GM03348 (cell line): ENCODE data around the gene SORL1.

Source experiments
- DNase-seq: peaks from one replicate; pipeline ENCODE4 v3.0.0; 2012; ENCODE audit warnings: low spot score

SORL1 gene

DNA sequence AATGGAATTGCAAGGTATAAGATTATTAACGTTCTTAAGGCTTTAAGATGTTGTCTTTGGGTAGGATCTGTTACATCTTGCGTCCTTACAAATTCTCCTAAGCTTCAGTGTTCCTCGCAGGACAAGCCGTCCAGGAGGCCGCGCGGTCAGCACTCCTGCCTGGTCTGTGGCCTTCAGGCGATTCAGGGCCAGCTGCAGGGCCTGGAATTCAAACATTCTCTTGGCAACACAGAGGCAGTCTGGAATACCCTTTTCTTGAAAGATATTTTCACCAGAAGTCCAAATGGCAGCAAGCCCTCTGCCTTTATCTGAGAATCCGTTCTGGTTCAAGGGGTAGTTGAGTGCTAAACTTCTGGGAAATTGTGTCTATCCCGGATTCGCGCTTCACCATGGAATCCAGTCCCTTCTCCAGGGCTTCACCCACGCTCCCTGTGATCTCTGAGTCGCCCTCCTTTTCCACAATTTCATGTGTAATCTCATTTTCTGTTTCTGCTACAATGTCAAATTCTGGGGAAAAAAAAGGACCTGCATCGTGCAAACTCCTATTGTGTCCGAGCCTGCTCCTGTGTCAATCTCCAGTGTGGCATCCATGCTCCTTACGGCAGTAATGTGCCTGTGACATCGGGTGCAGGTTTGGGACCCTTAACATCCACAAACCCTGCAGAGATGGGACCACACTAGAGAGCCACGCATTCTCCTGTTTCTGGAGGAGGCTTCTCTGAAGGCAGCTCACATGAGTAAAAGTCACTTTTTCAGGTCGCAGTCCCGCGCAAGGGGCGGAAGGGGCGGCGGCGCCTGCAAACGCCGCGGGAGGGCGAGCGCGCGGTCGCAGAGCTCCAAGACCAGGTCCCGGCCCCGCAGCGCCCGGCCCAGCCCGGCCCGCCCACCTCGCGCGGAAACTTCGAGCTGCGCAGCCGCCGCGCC, 25.4 kb upstream of the SORL1 start:
- peak; percentile 56 for DNase-seq

- DNase-seq, result no peak
These were observed 24.7 kb upstream of the SORL1 start for GRCh38 chr11:121427400-121427744.

DNA sequence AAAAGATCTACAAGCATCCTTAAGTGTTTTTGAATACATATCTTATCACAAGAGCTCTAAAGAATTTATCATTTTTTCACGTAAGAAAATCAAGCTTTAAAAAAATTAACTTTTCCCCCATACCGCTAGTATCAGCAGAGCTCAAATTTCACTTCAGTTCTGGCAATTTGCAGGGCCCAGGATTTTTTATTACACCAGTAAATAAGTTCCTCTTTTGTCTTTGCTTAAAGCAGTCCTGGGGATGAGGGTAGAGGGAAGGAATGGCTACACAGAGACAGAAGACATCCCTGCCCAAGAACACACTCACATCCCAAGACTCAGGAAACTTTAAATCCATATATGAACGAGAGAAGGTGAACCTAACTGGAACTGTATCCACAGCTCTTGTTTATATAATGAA, 22.6 kb upstream of the SORL1 start:
- DNase-seq, result no peak

- no peak for DNase-seq
These were observed 20.1 kb upstream of the SORL1 start for GRCh38 chr11:121431820-121432526.

GRCh38 chr11:121435132-121435531, 17.0 kb upstream of the SORL1 start:
- DNase-seq, result no peak

DNA sequence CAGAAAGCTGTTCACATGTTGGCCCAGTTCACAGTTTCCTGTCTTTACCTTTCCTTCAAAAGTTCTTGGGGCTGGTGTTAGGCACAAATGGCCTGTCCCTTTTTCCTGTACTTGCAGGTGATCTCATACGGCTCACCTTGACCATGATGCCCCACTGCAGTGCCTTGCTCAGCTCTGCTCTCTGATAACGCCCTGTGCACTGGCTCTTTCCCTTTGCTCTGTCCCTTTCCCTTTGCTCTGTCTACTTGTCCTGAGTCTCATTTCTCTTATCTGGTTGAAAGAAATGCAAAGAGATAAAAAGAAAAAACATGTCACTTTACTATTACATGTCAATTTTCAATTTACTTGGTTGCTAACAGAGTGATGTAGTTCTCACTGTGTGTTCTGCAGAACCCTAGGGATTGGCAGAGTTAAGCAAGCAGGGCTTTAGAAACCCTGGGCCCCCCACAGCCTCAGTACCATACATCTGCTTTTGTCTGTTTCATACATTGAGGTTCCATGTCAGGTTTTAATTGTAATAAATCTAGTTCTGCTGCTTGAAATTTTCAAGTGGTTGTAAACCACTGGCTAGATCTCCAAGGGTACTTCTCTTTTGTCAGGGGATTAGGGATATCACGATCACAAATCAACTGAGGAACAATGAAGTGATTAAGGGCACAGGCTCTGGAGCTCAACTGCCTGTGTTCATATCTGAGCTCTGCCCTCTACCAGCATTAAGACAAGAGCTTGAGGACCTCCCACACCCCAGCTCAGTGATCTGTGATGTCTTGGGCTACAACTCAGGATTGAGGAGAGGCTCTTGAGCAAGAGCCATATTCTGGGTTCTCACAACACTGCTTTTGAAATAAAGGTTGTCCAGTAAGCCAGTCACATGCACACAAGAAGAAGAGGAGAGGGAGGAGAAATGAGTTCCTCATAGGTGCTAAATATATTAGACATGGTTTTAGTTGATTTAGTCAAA, 16.3 kb upstream of the SORL1 start:
- DNase-seq, result no peak

- no peak for DNase-seq
These were observed 15.0 kb upstream of the SORL1 start for GRCh38 chr11:121437018-121437685.

GRCh38 chr11:121437686-121438078, 14.4 kb upstream of the SORL1 start:
- no peak for DNase-seq

- no peak for DNase-seq
These were observed 12.8 kb upstream of the SORL1 start for GRCh38 chr11:121439337-121439736.

GRCh38 chr11:121439759-121440158, 12.4 kb upstream of the SORL1 start:
- no peak for DNase-seq

DNA sequence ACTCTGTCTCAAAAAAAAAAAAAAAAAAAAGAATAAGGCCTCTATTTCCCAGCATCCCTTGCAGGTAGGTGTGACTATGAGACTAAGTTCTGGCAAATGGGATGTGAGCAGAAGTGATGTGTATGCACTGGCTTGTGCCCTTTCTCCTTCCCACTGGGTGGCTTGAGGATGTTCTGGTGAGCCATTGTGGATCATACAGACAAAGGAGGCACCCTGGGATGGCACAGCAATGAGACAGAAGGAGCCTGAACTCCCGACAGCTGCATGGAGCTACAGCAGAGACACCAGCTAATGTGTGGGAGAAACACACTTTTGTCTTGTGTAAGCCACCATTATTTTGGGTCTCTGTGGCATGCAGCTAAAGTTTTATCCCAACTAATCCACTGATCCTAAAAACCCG, 10.6 kb upstream of the SORL1 start:
- no peak for DNase-seq

- no peak for DNase-seq
These were observed 8.3 kb upstream of the SORL1 start for GRCh38 chr11:121443688-121444275.

DNA sequence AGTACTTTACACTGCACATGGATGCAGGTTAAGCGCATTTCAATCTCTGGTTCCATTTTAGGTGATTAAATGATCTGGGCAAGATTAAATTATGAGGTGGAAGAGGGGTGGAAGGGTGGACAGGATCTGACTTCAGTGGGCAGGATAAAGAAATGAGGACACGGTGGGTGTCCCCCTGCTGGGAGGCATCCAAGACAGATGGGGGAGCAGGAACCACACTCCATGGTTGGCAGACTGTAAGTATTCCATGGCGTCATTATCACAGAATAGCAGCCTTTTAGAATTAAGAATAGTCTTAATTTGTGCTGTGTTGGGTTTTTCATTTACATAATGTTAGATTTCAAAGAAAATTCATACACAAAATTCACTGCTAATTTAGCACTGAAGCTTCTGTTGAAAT, 7.6 kb upstream of the SORL1 start:
- DNase-seq, result no peak

DNA sequence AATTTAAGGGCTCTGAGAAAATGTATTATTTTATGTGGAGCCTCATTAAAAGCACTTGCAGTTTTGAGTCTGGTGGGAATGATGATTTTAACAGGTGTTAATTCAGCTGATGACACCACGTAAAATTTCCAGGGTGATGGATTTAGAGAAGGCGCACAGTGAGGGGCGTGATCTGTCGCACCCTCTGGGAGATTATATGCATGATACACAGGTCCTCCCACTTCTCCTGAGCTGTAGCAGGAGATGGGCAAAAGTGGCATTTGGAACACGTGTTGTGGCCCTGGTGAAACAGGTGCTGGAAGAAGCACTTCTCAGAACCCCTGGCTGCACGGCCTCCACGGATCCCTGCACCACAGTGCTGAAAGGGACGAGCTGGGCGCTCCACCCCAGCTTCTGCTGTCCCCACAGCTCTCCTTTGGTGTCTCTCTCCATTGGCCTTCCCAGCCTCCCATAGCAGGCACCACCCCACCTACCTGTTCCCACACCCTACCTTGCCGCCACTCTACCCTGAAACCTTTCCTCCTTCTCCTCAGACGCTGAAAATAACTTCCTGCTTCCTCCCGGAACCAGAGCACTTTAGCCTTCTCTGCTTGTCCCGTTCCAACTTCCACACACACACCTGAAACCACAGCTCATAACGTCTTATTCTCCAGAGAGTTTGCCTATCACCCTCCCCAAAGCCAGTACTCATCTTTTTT, 6.9 kb upstream of the SORL1 start:
- DNase-seq, result no peak

GRCh38 chr11:121446752-121447156, 5.4 kb upstream of the SORL1 start:
- peak; percentile 35 for DNase-seq

DNA sequence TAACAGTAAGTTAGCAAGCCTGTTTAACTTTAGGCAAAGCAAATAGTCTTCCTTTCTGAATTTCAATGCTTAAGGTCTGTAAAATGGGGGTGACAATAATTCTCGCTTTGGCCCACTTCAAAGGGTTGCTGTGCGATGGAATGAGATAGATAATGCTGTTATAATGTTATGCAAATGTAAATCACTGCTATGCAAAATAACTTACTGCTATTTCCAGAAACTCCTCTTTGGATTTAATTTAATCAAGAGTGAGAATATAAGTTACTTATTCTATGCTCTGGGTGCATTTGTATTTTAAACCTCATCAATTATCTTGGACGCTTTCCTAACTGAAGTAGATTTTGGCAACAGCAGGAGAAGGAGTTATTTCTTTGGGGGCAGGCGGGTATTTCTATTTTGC, 4.1 kb upstream of the SORL1 start:
- DNase-seq, result no peak

- DNase-seq, result no peak
These were observed 3.6 kb upstream of the SORL1 start for GRCh38 chr11:121448431-121448941.

- DNase-seq, result no peak
These were observed 3.0 kb upstream of the SORL1 start for GRCh38 chr11:121449123-121449522.

DNA sequence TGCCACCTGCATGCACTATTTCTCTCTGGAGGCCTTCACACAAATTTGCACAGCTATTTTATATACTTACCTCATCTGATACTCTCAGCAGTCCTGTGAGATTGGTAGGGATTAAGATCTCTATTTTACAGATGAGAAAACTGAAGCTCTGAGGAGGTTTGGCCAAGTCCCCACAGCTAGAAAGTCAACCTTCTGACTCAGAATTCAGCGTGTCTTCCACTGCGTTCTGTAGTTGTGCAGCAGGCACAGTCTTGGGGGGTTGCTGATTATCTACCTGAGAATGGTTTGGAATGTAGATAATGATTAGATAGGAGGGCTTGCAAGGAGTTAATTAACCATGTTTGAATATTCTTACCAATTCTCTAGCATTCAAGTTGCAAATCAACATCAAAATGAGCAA, 2.5 kb upstream of the SORL1 start:
- DNase-seq, result no peak

GRCh38 chr11:121450401-121450800, 1.7 kb upstream of the SORL1 start:
- no peak for DNase-seq
